ENCODE measurements around the gene HPCAL1.

The HPCAL1 gene

GRCh38 chr2:10406491-10407188 lies 103.9 kb downstream of the HPCAL1 start:
- Histone ChIP-seq H3K4me3 (ENCODE audit: low read depth in 1 of 2, low read length in 2 of 2) (no peak overlapping the region), H3K27ac (ENCODE audit: low read length) (no peak overlapping the region)

GRCh38 chr2:10407432-10407831 lies 104.7 kb downstream of the HPCAL1 start:
- Histone ChIP-seq H3K4me1 (ENCODE audit: control insufficient read depth in 1 of 2, insufficient read depth in 2 of 2, low read length in 2 of 2) (peaks cover 19 to 34% of the 10 kb centered on the region in 2 donors), H3K9me3 (ENCODE audit: control insufficient read depth in 1 of 2, low read length in 2 of 2) (no peaks in the 10 kb centered on the region)

More at GRCh38 chr2:10406491-10407188, 103.9 kb downstream of the HPCAL1 start:
- Histone ChIP-seq H3K36me3 (ENCODE audit: control insufficient read depth in 1 of 2, insufficient read depth in 2 of 2, low read length in 2 of 2) (no peaks in the 10 kb centered on the region), H3K27me3 (ENCODE audit: low read depth, low read length) (no peaks in the 10 kb centered on the region), H3K4me1 (ENCODE audit: control insufficient read depth in 1 of 2, insufficient read depth in 2 of 2, low read length in 2 of 2) (peaks cover 20 to 33% of the 10 kb centered on the region in 2 donors), H3K9me3 (ENCODE audit: control insufficient read depth in 1 of 2, low read length in 2 of 2) (no peaks in the 10 kb centered on the region)

GRCh38 chr2:10407841-10408648 lies 105.3 kb downstream of the HPCAL1 start:
- Histone ChIP-seq H3K27ac (ENCODE audit: low read length) (peak overlapping the region; percentile 72), H3K36me3 (ENCODE audit: control insufficient read depth in 1 of 2, insufficient read depth in 2 of 2, low read length in 2 of 2) (peaks cover 0 to 7% of the 10 kb centered on the region in 2 donors), H3K9me3 (ENCODE audit: control insufficient read depth in 1 of 2, low read length in 2 of 2) (no peaks in the 10 kb centered on the region), H3K4me3 (ENCODE audit: low read depth in 1 of 2, low read length in 2 of 2) (no peak overlapping the region), H3K4me1 (ENCODE audit: control insufficient read depth in 1 of 2, insufficient read depth in 2 of 2, low read length in 2 of 2) (peaks cover 19 to 40% of the 10 kb centered on the region in 2 donors), H3K27me3 (ENCODE audit: low read depth, low read length) (no peaks in the 10 kb centered on the region)

More at GRCh38 chr2:10407432-10407831, 104.7 kb downstream of the HPCAL1 start:
- H3K27me3 ChIP-seq (ENCODE audit: low read depth, low read length) = no peaks in the 10 kb centered on the region
- peak overlapping the region; percentile 72 for H3K27ac ChIP-seq (ENCODE audit: low read length)
- H3K36me3 ChIP-seq (ENCODE audit: control insufficient read depth in 1 of 2, insufficient read depth in 2 of 2, low read length in 2 of 2) = peaks cover 0 to 7% of the 10 kb centered on the region in 2 donors
- no peak overlapping the region for H3K4me3 ChIP-seq (ENCODE audit: low read depth in 1 of 2, low read length in 2 of 2)

GRCh38 chr2:10408649-10409579 lies 106.2 kb downstream of the HPCAL1 start:
- Histone ChIP-seq H3K4me3 (ENCODE audit: low read depth in 1 of 2, low read length in 2 of 2) (no peak overlapping the region), H3K4me1 (ENCODE audit: control insufficient read depth in 1 of 2, insufficient read depth in 2 of 2, low read length in 2 of 2) (peaks cover 19 to 43% of the 10 kb centered on the region in 2 donors)

GRCh38 chr2:10410001-10410822 lies 107.5 kb downstream of the HPCAL1 start:
- Histone ChIP-seq H3K27ac (ENCODE audit: low read length) (no peak overlapping the region), H3K9me3 (ENCODE audit: control insufficient read depth in 1 of 2, low read length in 2 of 2) (no peaks in the 10 kb centered on the region), H3K27me3 (ENCODE audit: low read depth, low read length) (no peaks in the 10 kb centered on the region), H3K4me1 (ENCODE audit: control insufficient read depth in 1 of 2, insufficient read depth in 2 of 2, low read length in 2 of 2) (peaks cover 19 to 43% of the 10 kb centered on the region in 2 donors), H3K4me3 (ENCODE audit: low read depth in 1 of 2, low read length in 2 of 2) (no peak overlapping the region), H3K36me3 (ENCODE audit: control insufficient read depth in 1 of 2, insufficient read depth in 2 of 2, low read length in 2 of 2) (peaks cover 0 to 7% of the 10 kb centered on the region in 2 donors)

More at GRCh38 chr2:10408649-10409579, 106.2 kb downstream of the HPCAL1 start:
- Histone ChIP-seq H3K36me3 (ENCODE audit: control insufficient read depth in 1 of 2, insufficient read depth in 2 of 2, low read length in 2 of 2) (peaks cover 0 to 7% of the 10 kb centered on the region in 2 donors), H3K27me3 (ENCODE audit: low read depth, low read length) (no peaks in the 10 kb centered on the region), H3K9me3 (ENCODE audit: control insufficient read depth in 1 of 2, low read length in 2 of 2) (no peaks in the 10 kb centered on the region), H3K27ac (ENCODE audit: low read length) (peak overlapping the region; percentile 72)

- no peak overlapping the region for H3K27ac ChIP-seq (ENCODE audit: low read length)
Measured at GRCh38 chr2:10410823-10411437, 108.2 kb downstream of the HPCAL1 start.

GRCh38 chr2:10411557-10411956 lies 108.9 kb downstream of the HPCAL1 start:
- Histone ChIP-seq H3K9me3 (ENCODE audit: control insufficient read depth in 1 of 2, low read length in 2 of 2) (no peaks in the 10 kb centered on the region), H3K27ac (ENCODE audit: low read length) (no peak overlapping the region), H3K36me3 (ENCODE audit: control insufficient read depth in 1 of 2, insufficient read depth in 2 of 2, low read length in 2 of 2) (peaks cover 0 to 7% of the 10 kb centered on the region in 2 donors), H3K27me3 (ENCODE audit: low read depth, low read length) (no peaks in the 10 kb centered on the region), H3K4me1 (ENCODE audit: control insufficient read depth in 1 of 2, insufficient read depth in 2 of 2, low read length in 2 of 2) (peaks cover 19 to 36% of the 10 kb centered on the region in 2 donors), H3K4me3 (ENCODE audit: low read depth in 1 of 2, low read length in 2 of 2) (no peak overlapping the region)

More at GRCh38 chr2:10410823-10411437, 108.2 kb downstream of the HPCAL1 start:
- Histone ChIP-seq H3K9me3 (ENCODE audit: control insufficient read depth in 1 of 2, low read length in 2 of 2) (no peaks in the 10 kb centered on the region), H3K4me3 (ENCODE audit: low read depth in 1 of 2, low read length in 2 of 2) (no peak overlapping the region), H3K4me1 (ENCODE audit: control insufficient read depth in 1 of 2, insufficient read depth in 2 of 2, low read length in 2 of 2) (peaks cover 19 to 43% of the 10 kb centered on the region in 2 donors), H3K36me3 (ENCODE audit: control insufficient read depth in 1 of 2, insufficient read depth in 2 of 2, low read length in 2 of 2) (peaks cover 0 to 7% of the 10 kb centered on the region in 2 donors), H3K27me3 (ENCODE audit: low read depth, low read length) (no peaks in the 10 kb centered on the region)

GRCh38 chr2:10412380-10412779 lies 109.7 kb downstream of the HPCAL1 start:
- H3K4me1 ChIP-seq (ENCODE audit: control insufficient read depth in 1 of 2, insufficient read depth in 2 of 2, low read length in 2 of 2) = peaks cover 17 to 29% of the 10 kb centered on the region in 2 donors
- H3K4me3 ChIP-seq (ENCODE audit: low read depth in 1 of 2, low read length in 2 of 2) = no peak overlapping the region
- no peak overlapping the region for H3K27ac ChIP-seq (ENCODE audit: low read length)
- no peaks in the 10 kb centered on the region for H3K9me3 ChIP-seq (ENCODE audit: control insufficient read depth in 1 of 2, low read length in 2 of 2)
- H3K27me3 ChIP-seq (ENCODE audit: low read depth, low read length) = no peaks in the 10 kb centered on the region
- H3K36me3 ChIP-seq (ENCODE audit: control insufficient read depth in 1 of 2, insufficient read depth in 2 of 2, low read length in 2 of 2) = peaks cover 0 to 7% of the 10 kb centered on the region in 2 donors

GRCh38 chr2:10413503-10413902 lies 110.8 kb downstream of the HPCAL1 start:
- H3K9me3 ChIP-seq (ENCODE audit: control insufficient read depth in 1 of 2, low read length in 2 of 2) = no peaks in the 10 kb centered on the region
- H3K27ac ChIP-seq (ENCODE audit: low read length) = no peak overlapping the region
- H3K27me3 ChIP-seq (ENCODE audit: low read depth, low read length) = no peaks in the 10 kb centered on the region
- no peak overlapping the region for H3K4me3 ChIP-seq (ENCODE audit: low read depth in 1 of 2, low read length in 2 of 2)
- peaks cover 0 to 7% of the 10 kb centered on the region in 2 donors for H3K36me3 ChIP-seq (ENCODE audit: control insufficient read depth in 1 of 2, insufficient read depth in 2 of 2, low read length in 2 of 2)
- peaks cover 6 to 19% of the 10 kb centered on the region in 2 donors for H3K4me1 ChIP-seq (ENCODE audit: control insufficient read depth in 1 of 2, insufficient read depth in 2 of 2, low read length in 2 of 2)

- Histone ChIP-seq H3K36me3 (ENCODE audit: control insufficient read depth in 1 of 2, insufficient read depth in 2 of 2, low read length in 2 of 2) (peaks cover 0 to 7% of the 10 kb centered on the region in 2 donors), H3K27ac (ENCODE audit: low read length) (no peak overlapping the region), H3K4me3 (ENCODE audit: low read depth in 1 of 2, low read length in 2 of 2) (no peak overlapping the region), H3K27me3 (ENCODE audit: low read depth, low read length) (no peaks in the 10 kb centered on the region), H3K4me1 (ENCODE audit: control insufficient read depth in 1 of 2, insufficient read depth in 2 of 2, low read length in 2 of 2) (peaks cover under 1 to 15% of the 10 kb centered on the region in 2 donors), H3K9me3 (ENCODE audit: control insufficient read depth in 1 of 2, low read length in 2 of 2) (no peaks in the 10 kb centered on the region)
Measured at GRCh38 chr2:10413991-10414451, 111.3 kb downstream of the HPCAL1 start.
